ENCODE measurements around the gene RASA4B.
"Not testable (repeated sequence)": the region's sequence is repeated elsewhere in the genome, so short reads cannot be mapped to it uniquely, and the experiment has no call there.

GRCh38 chr7:102546353-102546752 is 28.8 kb upstream of the RASA4B start:
- not testable (repeated sequence) for TF ChIP-seq CTCF (IDR thresholded peaks at IDR 0.05; ENCODE audit: poor library complexity); EZH2phosphoT487 (IDR thresholded peaks at IDR 0.05; ENCODE audit: low read depth, severe bottlenecking, unreplicated experiment)
